ENCODE data around the gene HBS1L. TPM values are rescaled to one million over a fixed set of nuclear protein-coding genes. Genes with fewer than 3 reads are reported as not detected.

Gene HBS1L
- total and polyA plus RNA-seq, 10 of the 15 experiments (the other 5 are each of a cell fraction or from before 2014, with no cell fraction given), result 58.7 to 142 (median 78.8) TPM

GRCh38 chr6:135085700-135086413, 31.2 kb upstream of the HBS1L start:
- Histone ChIP-seq H2AFZ (ENCODE audit: control insufficient read depth, low read depth, low read length) (peak overlapping the region; percentile 89), H3K9ac (ENCODE audit: control insufficient read depth, insufficient read depth, low read length) (peak overlapping the region; percentile 63), H3K27ac (ENCODE audit: control insufficient read depth, insufficient read depth) (peak overlapping the region; percentile 86)
- peak in 1 of 2 experiments; percentile 36; a peak in 1 of 4 replicates for TF ChIP-seq EP300 (IDR thresholded peaks at IDR 0.05; ENCODE audit: borderline replicate concordance in 1 of 2, control insufficient read depth in 1 of 2, low read depth in 2 of 2, low read length in 2 of 2)
- no peak; a peak in 1 of 4 replicates for TF ChIP-seq ETV6 (conservative IDR thresholded peaks at IDR 0.05 in 1 of 2, IDR thresholded peaks at IDR 0.05 in 1 of 2; ENCODE audit: borderline replicate concordance in 1 of 2, low read depth in 1 of 2)
- peak; percentile 52; the same call in 1 of the 2 replicates for TF ChIP-seq IRF4 (IDR thresholded peaks at IDR 0.05; ENCODE audit: low read depth, low read length)
- peak; percentile 94 for TF ChIP-seq MEF2A (IDR thresholded peaks at IDR 0.05; ENCODE audit: insufficient read depth, low read depth, low read length)
- 0 out of 4 replicates have a peak, but pooled peaks of 1 of the 2 experiments have one; percentile 27 for TF ChIP-seq IKZF2 (IDR thresholded peaks at IDR 0.05)
- TF ChIP-seq ATF2 (IDR thresholded peaks at IDR 0.05; ENCODE audit: low read length), result peak; percentile 68
- TF ChIP-seq RUNX3 (IDR thresholded peaks at IDR 0.05; ENCODE audit: low read length), result 0 out of 2 replicates have a peak, but pooled peaks have one; percentile 31
- TF ChIP-seq, protein P1, sequence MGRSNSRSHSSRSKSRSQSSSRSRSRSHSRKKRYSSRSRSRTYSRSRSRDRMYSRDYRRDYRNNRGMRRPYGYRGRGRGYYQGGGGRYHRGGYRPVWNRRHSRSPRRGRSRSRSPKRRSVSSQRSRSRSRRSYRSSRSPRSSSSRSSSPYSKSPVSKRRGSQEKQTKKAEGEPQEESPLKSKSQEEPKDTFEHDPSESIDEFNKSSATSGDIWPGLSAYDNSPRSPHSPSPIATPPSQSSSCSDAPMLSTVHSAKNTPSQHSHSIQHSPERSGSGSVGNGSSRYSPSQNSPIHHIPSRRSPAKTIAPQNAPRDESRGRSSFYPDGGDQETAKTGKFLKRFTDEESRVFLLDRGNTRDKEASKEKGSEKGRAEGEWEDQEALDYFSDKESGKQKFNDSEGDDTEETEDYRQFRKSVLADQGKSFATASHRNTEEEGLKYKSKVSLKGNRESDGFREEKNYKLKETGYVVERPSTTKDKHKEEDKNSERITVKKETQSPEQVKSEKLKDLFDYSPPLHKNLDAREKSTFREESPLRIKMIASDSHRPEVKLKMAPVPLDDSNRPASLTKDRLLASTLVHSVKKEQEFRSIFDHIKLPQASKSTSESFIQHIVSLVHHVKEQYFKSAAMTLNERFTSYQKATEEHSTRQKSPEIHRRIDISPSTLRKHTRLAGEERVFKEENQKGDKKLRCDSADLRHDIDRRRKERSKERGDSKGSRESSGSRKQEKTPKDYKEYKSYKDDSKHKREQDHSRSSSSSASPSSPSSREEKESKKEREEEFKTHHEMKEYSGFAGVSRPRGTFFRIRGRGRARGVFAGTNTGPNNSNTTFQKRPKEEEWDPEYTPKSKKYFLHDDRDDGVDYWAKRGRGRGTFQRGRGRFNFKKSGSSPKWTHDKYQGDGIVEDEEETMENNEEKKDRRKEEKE (IDR thresholded peaks at IDR 0.05), result no peak
- 0 out of 2 replicates have a peak, but pooled peaks have one; percentile 77 for TF ChIP-seq MTA3 (IDR thresholded peaks at IDR 0.05; ENCODE audit: borderline replicate concordance, low read length)
- no peak for TF ChIP-seq HDAC6 (IDR thresholded peaks at IDR 0.05; ENCODE audit: unreplicated experiment)
- no peak for TF ChIP-seq CHD2 (IDR thresholded peaks at IDR 0.05; ENCODE audit: borderline replicate concordance, low read depth, low read length)
- peak; percentile 36 for TF ChIP-seq SMARCA5 (IDR thresholded peaks at IDR 0.05)
- TF ChIP-seq IKZF1 (conservative IDR thresholded peaks at IDR 0.05), result peak; percentile 52
- peak; percentile 60; the same call in 1 of the 2 replicates for TF ChIP-seq BCL11A (IDR thresholded peaks at IDR 0.05; ENCODE audit: low read depth, low read length)
- TF ChIP-seq RAD21 (IDR thresholded peaks at IDR 0.05; ENCODE audit: insufficient read depth, low read depth, low read length), result 0 out of 2 replicates have a peak, but pooled peaks have one; percentile 3
- TF ChIP-seq PML (IDR thresholded peaks at IDR 0.05; ENCODE audit: low read length), result peak; percentile 67
- peak; percentile 72; the same call in 1 of the 2 replicates for TF ChIP-seq DPF2 (IDR thresholded peaks at IDR 0.05)
- peak; percentile 31; the same call in 1 of the 2 replicates for TF ChIP-seq ZBED1 (IDR thresholded peaks at IDR 0.05; ENCODE audit: borderline replicate concordance)
- peak; percentile 84 for TF ChIP-seq JUNB (IDR thresholded peaks at IDR 0.05)
- TF ChIP-seq SRF (IDR thresholded peaks at IDR 0.05; ENCODE audit: low read depth in 2 of 2, low read length in 2 of 2), result no peak

More at GRCh38 chr6:135085700-135086413, 31.2 kb upstream of the HBS1L start:
- H3K79me2 ChIP-seq (ENCODE audit: control insufficient read depth, insufficient read depth, low read length), result no peaks in the 10 kb centered on the region
- ChIA-PET CTCF (interaction anchor here (0.9 to 8.1 kb wide), 21 partner anchors 9 to 337 kb away, joined by 3 to 73 read pairs (median 7); partner anchors contain the start of gene HBS1L), RAD21 (ENCODE audit: unreplicated experiment) (interaction anchor here (0.7 to 6.0 kb wide), 35 partner anchors 8 to 352 kb away, joined by 3 to 75 read pairs (median 5); partner anchors contain the start of gene HBS1L), SMC1A (ENCODE audit: uncharacterized antibody, unreplicated experiment) (interaction anchor here (0.6 to 8.1 kb wide), 33 partner anchors 9 to 798 kb away, joined by 3 to 56 read pairs (median 8); partner anchors contain the start of gene HBS1L), POLR2A (interaction anchor here (0.5 to 5.1 kb wide), 16 partner anchors 9 to 712 kb away, joined by 3 to 28 read pairs (median 6); partner anchors contain the start of genes HBS1L and MYB)
- no TSS peak for BruUV-seq (replicated peaks)
- peak overlapping the region; percentile 39; the same call in 1 of the 2 replicates for H3K4me3 ChIP-seq
- no peaks in the 10 kb centered on the region for H3K36me3 ChIP-seq (ENCODE audit: control insufficient read depth in 2 of 2, insufficient read depth in 2 of 2, low read length in 1 of 2)
- ATAC-seq (peak; percentile 54), FAIRE-seq (no peak), DNase-seq (ENCODE audit: low read depth, low spot score) (no peak)
- H3K9me3 ChIP-seq (replicated peaks; ENCODE audit: control insufficient read depth, insufficient read depth, low read length), result no peaks in the 10 kb centered on the region; the same call in 2 of the 3 replicates
- peak overlapping the region; percentile 94 for H3K4me2 ChIP-seq (ENCODE audit: control insufficient read depth, insufficient read depth)
- no peaks in the 10 kb centered on the region; a peak in 1 of 4 replicates for H3K27me3 ChIP-seq (replicated peaks in 1 of 2; ENCODE audit: control insufficient read depth in 2 of 2, insufficient read depth in 2 of 2, low read length in 1 of 2)
- H3K4me1 ChIP-seq (ENCODE audit: control insufficient read depth, insufficient read depth, low read length), result peaks cover 33% of the 10 kb centered on the region
- 0% methylated on average over 1 of the region's 1 CpG for WGBS (ENCODE audit: insufficient coverage, insufficient replicate concordance, low lambda C conversion rate, missing lambda C conversion rate)
- intact Hi-C loops (cut with micrococcal nuclease; ENCODE audit: unreplicated experiment) (loop anchor here (2.0 kb wide), 1 partner anchor 83 kb away; no protein-coding TSS in a partner anchor), in situ Hi-C loops (cut with MboI) (no loop called here)
- H4K20me1 ChIP-seq (ENCODE audit: control insufficient read depth, insufficient read depth), result no peaks in the 10 kb centered on the region

All from GM12878 (cell line).